ENCODE measurements around the gene PCTP. TPM values are rescaled to one million over a fixed set of nuclear protein-coding genes. Genes with fewer than 3 reads are reported as not detected.

The PCTP gene
- total and polyA plus RNA-seq, 9 of the 15 experiments (the other 6 are each of a cell fraction or from before 2014, with no cell fraction given) = 10.9 to 62.3 (median 41.2) TPM

DNA sequence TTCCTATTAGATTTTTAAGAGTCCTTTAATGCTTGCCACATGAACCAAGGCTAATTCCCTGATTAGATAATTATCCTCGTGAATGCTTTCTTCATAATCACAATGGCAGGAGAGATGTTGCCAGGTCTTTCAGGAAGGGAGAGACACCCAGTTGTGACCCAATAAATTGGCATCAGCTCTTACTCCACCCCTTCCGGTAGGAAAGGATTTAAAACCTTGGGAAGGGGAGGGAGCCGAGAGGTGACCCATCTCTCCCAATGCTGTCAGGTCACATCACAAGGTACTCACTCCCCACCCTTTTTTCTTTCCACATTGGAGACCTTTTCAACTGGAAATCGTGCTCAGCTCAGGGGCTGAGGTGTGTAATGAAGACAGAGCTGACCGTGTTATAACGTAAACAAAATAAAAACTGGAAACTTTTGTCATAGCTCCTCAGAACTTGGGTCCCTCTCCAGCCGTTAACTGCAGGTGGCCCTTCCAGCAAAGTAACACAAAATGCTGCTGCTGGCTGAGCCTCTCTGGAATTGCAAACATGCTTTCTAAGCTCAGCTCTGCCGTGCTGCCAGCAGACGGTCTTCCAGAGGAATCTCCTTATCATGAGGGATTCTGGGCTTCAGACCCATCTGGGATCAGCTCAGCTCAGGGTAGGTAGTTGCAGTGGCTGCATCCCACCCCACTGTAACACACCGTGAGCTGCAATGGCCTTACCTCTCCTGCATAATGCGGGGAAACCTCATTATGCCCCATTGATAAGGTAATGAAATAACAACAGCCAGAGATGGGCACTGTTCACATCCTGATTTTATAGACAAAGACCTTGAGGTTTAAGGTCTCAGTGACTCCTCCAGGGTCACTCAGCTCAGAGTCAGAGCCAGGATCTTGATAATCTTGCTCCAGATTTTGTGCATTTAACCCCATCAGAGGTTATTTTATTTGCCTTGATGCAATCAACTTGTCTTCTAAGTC lies 43.8 kb upstream of the PCTP start:
- Histone ChIP-seq H3K4me3 (no peak overlapping the region), H3K79me2 (ENCODE audit: control insufficient read depth, insufficient read depth, low read length) (no peaks in the 10 kb centered on the region), H3K36me3 (ENCODE audit: control insufficient read depth, insufficient read depth, low read length) (no peaks in the 10 kb centered on the region), H3K9ac (ENCODE audit: insufficient read depth in 1 of 2, low read depth in 2 of 2, low read length in 2 of 2) (no peak overlapping the region; a peak in 1 of 4 replicates), H3K9me1 (ENCODE audit: control insufficient read depth, insufficient read depth, low read length) (no peaks in the 10 kb centered on the region), H2AFZ (ENCODE audit: low read depth, low read length) (peak overlapping the region; percentile 25), H3K9me3 (replicated peaks; ENCODE audit: control insufficient read depth, insufficient read depth, low read depth, low read length) (no peaks in the 10 kb centered on the region), H3K4me1 (replicated peaks in 1 of 2; ENCODE audit: control insufficient read depth in 2 of 2, insufficient read depth in 2 of 2, low read length in 2 of 2) (no peaks in the 10 kb centered on the region; a peak in 1 of 5 replicates), H4K20me1 (replicated peaks; ENCODE audit: control insufficient read depth, insufficient read depth, low read length) (no peaks in the 10 kb centered on the region), H3K4me2 (ENCODE audit: insufficient read depth, low read length) (no peak overlapping the region), H3K27me3 (ENCODE audit: control insufficient read depth in 2 of 2, insufficient read depth in 2 of 2, low read length in 2 of 2) (no peaks in the 10 kb centered on the region), H3K27ac (ENCODE audit: extremely low read depth, low read depth, low read length) (no peak overlapping the region)
- ChIA-PET POLR2A (interaction anchor here (0.6 to 1.5 kb wide), 3 partner anchors 11 to 32 kb away, joined by 3 to 5 read pairs (median 4); no protein-coding TSS in a partner anchor), CTCF (ENCODE audit: low intra/inter-chr PET ratio) (no interaction called here)
- 11% methylated on average over 11 of the region's 11 CpGs for WGBS (ENCODE audit: insufficient coverage, low coverage, missing lambda C conversion rate)
- DNase-seq (ENCODE audit: extremely low read depth in 1 of 4, low spot score in 3 of 4) = no peak
- no TSS peak for BruUV-seq (replicated peaks)
- intact Hi-C loops (cut with micrococcal nuclease) = no loop called here
- ATAC-seq = no peak
- FAIRE-seq = no peak
- in situ Hi-C loops (cut with MboI) = no loop called here
- TF ChIP-seq, protein P1, sequence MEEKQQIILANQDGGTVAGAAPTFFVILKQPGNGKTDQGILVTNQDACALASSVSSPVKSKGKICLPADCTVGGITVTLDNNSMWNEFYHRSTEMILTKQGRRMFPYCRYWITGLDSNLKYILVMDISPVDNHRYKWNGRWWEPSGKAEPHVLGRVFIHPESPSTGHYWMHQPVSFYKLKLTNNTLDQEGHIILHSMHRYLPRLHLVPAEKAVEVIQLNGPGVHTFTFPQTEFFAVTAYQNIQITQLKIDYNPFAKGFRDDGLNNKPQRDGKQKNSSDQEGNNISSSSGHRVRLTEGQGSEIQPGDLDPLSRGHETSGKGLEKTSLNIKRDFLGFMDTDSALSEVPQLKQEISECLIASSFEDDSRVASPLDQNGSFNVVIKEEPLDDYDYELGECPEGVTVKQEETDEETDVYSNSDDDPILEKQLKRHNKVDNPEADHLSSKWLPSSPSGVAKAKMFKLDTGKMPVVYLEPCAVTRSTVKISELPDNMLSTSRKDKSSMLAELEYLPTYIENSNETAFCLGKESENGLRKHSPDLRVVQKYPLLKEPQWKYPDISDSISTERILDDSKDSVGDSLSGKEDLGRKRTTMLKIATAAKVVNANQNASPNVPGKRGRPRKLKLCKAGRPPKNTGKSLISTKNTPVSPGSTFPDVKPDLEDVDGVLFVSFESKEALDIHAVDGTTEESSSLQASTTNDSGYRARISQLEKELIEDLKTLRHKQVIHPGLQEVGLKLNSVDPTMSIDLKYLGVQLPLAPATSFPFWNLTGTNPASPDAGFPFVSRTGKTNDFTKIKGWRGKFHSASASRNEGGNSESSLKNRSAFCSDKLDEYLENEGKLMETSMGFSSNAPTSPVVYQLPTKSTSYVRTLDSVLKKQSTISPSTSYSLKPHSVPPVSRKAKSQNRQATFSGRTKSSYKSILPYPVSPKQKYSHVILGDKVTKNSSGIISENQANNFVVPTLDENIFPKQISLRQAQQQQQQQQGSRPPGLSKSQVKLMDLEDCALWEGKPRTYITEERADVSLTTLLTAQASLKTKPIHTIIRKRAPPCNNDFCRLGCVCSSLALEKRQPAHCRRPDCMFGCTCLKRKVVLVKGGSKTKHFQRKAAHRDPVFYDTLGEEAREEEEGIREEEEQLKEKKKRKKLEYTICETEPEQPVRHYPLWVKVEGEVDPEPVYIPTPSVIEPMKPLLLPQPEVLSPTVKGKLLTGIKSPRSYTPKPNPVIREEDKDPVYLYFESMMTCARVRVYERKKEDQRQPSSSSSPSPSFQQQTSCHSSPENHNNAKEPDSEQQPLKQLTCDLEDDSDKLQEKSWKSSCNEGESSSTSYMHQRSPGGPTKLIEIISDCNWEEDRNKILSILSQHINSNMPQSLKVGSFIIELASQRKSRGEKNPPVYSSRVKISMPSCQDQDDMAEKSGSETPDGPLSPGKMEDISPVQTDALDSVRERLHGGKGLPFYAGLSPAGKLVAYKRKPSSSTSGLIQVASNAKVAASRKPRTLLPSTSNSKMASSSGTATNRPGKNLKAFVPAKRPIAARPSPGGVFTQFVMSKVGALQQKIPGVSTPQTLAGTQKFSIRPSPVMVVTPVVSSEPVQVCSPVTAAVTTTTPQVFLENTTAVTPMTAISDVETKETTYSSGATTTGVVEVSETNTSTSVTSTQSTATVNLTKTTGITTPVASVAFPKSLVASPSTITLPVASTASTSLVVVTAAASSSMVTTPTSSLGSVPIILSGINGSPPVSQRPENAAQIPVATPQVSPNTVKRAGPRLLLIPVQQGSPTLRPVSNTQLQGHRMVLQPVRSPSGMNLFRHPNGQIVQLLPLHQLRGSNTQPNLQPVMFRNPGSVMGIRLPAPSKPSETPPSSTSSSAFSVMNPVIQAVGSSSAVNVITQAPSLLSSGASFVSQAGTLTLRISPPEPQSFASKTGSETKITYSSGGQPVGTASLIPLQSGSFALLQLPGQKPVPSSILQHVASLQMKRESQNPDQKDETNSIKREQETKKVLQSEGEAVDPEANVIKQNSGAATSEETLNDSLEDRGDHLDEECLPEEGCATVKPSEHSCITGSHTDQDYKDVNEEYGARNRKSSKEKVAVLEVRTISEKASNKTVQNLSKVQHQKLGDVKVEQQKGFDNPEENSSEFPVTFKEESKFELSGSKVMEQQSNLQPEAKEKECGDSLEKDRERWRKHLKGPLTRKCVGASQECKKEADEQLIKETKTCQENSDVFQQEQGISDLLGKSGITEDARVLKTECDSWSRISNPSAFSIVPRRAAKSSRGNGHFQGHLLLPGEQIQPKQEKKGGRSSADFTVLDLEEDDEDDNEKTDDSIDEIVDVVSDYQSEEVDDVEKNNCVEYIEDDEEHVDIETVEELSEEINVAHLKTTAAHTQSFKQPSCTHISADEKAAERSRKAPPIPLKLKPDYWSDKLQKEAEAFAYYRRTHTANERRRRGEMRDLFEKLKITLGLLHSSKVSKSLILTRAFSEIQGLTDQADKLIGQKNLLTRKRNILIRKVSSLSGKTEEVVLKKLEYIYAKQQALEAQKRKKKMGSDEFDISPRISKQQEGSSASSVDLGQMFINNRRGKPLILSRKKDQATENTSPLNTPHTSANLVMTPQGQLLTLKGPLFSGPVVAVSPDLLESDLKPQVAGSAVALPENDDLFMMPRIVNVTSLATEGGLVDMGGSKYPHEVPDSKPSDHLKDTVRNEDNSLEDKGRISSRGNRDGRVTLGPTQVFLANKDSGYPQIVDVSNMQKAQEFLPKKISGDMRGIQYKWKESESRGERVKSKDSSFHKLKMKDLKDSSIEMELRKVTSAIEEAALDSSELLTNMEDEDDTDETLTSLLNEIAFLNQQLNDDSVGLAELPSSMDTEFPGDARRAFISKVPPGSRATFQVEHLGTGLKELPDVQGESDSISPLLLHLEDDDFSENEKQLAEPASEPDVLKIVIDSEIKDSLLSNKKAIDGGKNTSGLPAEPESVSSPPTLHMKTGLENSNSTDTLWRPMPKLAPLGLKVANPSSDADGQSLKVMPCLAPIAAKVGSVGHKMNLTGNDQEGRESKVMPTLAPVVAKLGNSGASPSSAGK (IDR thresholded peaks at IDR 0.05) = no peak
- TF ChIP-seq PREB (CRISPR knock-in tag; IDR thresholded peaks at IDR 0.05) (no peak), ZNF764 (CRISPR knock-in tag; IDR thresholded peaks at IDR 0.05; ENCODE audit: low read depth) (no peak), RFX5 (IDR thresholded peaks at IDR 0.05; ENCODE audit: low read depth, low read length) (no peak), RBM39 (optimal IDR thresholded peaks at IDR 0.05; ENCODE audit: low read depth, low read length) (no peak)
